HG03066 (cell line): ENCODE results near the gene MUC6.

Experiments
- ATAC-seq: cut with Tn5 transposase; IDR thresholded peaks from one replicate; pipeline ENCODE4 v1.9.1; 2021; ENCODE audit warnings: low read depth; ENCODE audit not compliant: unreplicated experiment

Gene MUC6

DNA sequence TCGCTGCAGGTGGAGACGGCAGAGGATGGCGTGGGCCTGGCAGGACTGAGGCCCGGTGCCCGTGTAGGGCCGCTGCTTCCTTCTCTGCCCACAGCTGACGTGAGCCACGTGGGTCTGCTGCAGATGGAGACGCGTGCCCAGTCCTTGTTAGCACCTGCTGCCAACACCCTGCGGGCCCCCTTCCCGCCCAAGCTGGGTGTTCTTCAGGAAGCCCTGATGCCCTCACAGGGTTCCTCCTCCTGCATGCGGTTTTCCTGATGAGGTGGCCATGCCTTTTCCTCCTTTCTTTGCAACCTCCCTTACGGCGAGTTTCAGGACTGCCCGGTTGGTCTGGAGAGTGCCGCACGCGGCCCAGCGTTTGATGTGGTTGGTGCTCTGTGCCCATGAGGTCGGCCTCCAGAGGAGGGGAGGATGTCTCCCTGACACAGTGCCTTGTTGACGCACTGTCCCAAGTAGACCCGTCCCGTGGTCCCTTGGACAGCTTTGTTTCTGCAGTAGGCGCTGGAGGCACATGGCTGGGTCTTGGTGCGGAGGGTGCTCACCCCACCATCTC is 66.1 kb downstream of the MUC6 start:
- no peak for ATAC-seq

DNA sequence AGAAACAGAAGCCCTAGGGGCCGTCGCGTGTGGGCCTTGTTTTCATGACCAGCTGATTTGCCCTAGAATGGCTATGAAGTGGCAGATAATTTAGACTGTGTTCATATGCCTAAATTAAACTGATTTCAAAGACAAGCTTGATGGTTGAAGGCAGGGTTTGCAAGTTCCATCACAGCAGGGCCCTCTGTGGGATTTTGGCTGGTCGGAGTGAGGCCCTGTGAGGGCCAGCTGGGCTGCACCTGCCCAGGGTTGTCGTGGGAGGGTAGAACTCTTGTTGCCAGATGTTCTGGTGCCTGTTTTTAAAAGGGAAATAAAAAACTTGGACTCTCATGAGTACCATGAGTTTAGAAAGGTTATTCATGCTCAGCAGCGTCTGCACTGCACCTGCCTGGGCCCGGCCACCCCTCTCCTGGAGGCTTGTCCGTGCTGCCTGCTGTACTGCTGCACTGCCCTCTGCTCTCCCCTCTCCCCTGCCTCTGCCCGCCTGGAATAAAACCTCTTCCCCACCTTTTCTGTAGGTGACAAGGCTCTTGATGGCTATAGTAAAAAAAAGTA is 66.8 kb downstream of the MUC6 start:
- ATAC-seq = no peak

DNA sequence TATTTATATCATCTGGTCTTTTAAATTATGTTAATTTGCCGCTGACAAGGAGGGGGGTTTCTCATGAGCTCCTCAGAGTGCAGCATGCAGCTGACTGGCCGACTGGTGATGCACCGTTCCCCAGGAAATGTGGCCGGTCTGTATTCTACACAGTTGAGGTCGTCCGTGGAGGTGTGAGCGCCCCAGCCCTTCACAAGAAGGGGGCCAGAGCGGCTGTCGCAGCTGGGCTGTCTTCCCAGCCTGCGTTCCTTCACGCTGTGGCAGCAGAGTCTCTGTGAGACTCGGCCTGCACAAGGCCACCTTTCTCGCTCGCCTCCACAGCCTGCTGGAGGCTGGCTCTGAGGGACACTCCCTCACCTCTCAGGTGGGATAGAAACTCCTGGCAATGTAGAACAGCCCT is 67.7 kb downstream of the MUC6 start:
- no peak for ATAC-seq

DNA sequence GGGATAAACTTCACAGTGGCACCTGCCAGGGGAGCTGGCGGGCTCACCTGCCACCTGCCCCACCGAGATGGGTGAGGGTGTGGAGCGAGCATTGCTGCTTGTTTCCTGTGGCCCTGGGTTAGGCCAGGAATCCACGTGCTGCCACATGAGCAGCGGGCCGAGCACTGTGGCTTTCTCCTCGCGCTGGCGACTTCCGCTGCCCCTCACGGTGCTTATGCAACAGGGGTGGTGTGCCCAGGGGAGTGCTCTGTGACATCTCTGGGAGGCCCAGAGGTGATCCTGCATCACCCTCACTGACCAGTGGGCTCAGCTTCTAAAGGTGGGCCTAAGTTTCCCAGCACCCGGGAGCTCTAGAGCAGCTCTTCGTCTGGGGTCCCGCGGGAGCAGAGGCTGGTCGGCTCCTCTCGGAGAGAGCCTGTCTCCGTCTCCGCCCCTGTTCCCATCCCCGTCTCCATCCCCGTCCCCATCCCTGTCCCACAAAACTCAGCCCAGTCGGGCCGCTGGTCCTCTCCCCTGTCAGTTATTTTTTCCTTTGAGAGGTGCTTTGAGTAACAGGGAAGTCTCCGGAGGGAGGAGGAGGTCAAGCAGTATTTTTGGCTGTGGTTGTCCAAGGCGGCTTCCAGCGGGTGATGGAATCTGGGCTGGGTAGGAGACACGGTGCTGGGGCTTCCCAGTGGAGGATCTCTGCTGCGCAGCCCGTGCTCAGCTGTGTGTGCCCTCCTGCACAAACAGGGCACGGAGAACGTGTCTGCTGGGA is 68.3 kb downstream of the MUC6 start:
- no peak for ATAC-seq

DNA sequence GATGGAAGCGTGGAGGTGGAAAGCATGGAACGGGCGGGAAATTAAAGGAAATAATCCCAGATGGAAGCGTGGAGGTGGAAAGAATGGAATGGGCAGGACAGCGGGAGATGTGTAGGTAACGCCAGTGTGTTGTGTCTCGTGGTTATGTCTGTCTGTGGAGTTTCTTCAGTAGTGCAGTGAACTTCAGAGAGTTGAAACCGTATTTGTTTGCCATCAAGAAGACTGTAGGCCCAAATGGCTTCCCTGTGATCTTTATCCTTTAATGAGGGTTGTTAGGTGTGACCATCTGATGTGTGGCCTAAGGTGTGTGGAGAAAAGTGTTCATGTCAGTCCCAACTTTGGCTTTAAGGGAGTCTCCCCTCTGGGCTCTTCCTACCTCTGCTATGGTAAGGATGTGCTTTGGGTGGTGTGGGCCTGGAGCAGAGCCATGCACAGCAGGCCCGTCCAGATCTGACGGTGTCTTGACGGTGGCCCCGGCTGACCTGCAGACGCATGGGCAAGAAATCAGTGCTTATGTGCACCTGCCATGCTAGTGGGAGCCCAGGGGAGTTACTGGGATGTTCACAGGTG is 71.2 kb downstream of the MUC6 start:
- ATAC-seq = no peak

DNA sequence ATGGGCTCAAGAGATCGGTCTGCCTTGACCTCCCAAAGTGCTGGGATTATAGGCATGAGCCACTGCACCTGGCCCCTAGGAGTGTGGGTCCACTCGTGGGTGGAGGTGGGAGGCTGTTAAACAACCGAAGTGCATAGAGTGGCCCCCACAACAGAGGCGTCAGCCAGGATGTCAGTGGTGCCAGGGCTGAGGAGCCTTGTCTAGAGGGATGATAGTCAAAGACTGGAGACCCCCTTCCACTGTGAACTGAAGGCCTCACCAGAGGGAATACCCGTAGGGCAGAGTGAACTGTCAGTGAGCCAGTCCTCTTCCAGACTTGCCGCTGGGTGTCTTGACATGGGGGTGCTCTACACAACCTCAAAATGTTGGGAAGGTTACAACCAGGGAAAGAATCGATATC is 72.7 kb downstream of the MUC6 start:
- no peak for ATAC-seq
